ENCODE measurements around the gene DNASE1L3. TPM values are rescaled to one million over a fixed set of nuclear protein-coding genes. Genes with fewer than 3 reads are reported as not detected.

DNASE1L3 gene
- total and polyA plus RNA-seq, 2 of the 13 experiments (the other 11 are each of a cell fraction or from before 2014, with no cell fraction given), result 0.86 to 1.7 TPM

- TF ChIP-seq BCL3 (CRISPR knock-in tag; IDR thresholded peaks at IDR 0.05) (0 out of 2 replicates have a peak, but pooled peaks have one; percentile 46), DRAP1 (CRISPR knock-in tag; IDR thresholded peaks at IDR 0.05) (peak; percentile 26; the same call in 1 of the 2 replicates), FOSL2 (CRISPR knock-in tag; IDR thresholded peaks at IDR 0.05) (peak; percentile 54), HMG20B (CRISPR knock-in tag; conservative IDR thresholded peaks at IDR 0.05) (peak; percentile 71; the same call in 1 of the 2 replicates), RXRA (CRISPR knock-in tag; IDR thresholded peaks at IDR 0.05) (peak; percentile 91; the same call in 1 of the 2 replicates), GATAD2A (CRISPR knock-in tag; IDR thresholded peaks at IDR 0.05) (peak; percentile 84), MIXL1 (CRISPR knock-in tag; IDR thresholded peaks at IDR 0.05) (0 out of 2 replicates have a peak, but pooled peaks have one; percentile 53), BORCS8-MEF2B (CRISPR knock-in tag; IDR thresholded peaks at IDR 0.05) (no peak), HOXA3 (CRISPR knock-in tag; IDR thresholded peaks at IDR 0.05) (no peak), TFE3 (CRISPR knock-in tag; IDR thresholded peaks at IDR 0.05) (peak; percentile 88; the same call in 1 of the 2 replicates), RELA (CRISPR knock-in tag; IDR thresholded peaks at IDR 0.05) (no peak), GATAD1 (CRISPR knock-in tag; IDR thresholded peaks at IDR 0.05) (0 out of 2 replicates have a peak, but pooled peaks have one; percentile 32), U2AF2 (IDR thresholded peaks at IDR 0.05; ENCODE audit: low read depth, low read length) (no peak), LCORL (IDR thresholded peaks at IDR 0.05) (no peak), LCORL (CRISPR knock-in tag; IDR thresholded peaks at IDR 0.05) (peak; percentile 87), NCOR1 (IDR thresholded peaks at IDR 0.05; ENCODE audit: borderline replicate concordance, low read length) (peak; percentile 78; the same call in 1 of the 2 replicates), POLR2A (IDR thresholded peaks at IDR 0.05; ENCODE audit: insufficient read depth in 1 of 2, low read depth in 2 of 2, low read length in 2 of 2) (no peak), FOXP4 (CRISPR knock-in tag; IDR thresholded peaks at IDR 0.05) (peak; percentile 92), ATF7 (IDR thresholded peaks at IDR 0.05) (no peak), ATF7 (CRISPR knock-in tag; IDR thresholded peaks at IDR 0.05) (no peak), ZNF772 (CRISPR knock-in tag; IDR thresholded peaks at IDR 0.05) (peak; percentile 73), MIER3 (CRISPR knock-in tag; IDR thresholded peaks at IDR 0.05; ENCODE audit: borderline replicate concordance) (peak; percentile 36; the same call in 1 of the 2 replicates), HOMEZ (CRISPR knock-in tag; IDR thresholded peaks at IDR 0.05; ENCODE audit: low read depth) (0 out of 2 replicates have a peak, but pooled peaks have one; percentile 50)
Observed at GRCh38 chr3:58188921-58189451, 21.8 kb downstream of the DNASE1L3 start (continued).
